GM12878 (cell line): ENCODE results near the gene FGFRL1.
"Not testable (repeated sequence)": the region's sequence is repeated elsewhere in the genome, so short reads cannot be mapped to it uniquely, and the experiment has no call there.

ENCODE experiments used
- CHD4 ChIP-seq: fragments of 200-600 bp; sonication (generic); IDR thresholded peaks from 2 replicates; pipeline ENCODE4 v1.6.1; 2016; ENCODE audit warnings: mild to moderate bottlenecking
- EED ChIP-seq: sonication (generic); IDR thresholded peaks from 2 replicates; pipeline ENCODE4 v1.6.1; 2016; ENCODE audit warnings: antibody characterized with exemption, low read depth
- LARP7 ChIP-seq: fragments of 450-650 bp; IDR thresholded peaks from 2 replicates; pipeline ENCODE4 v1.6.1; 2017; ENCODE audit warnings: mild to moderate bottlenecking
- MTA2 ChIP-seq: fragments of 450-650 bp; IDR thresholded peaks from 2 replicates; pipeline ENCODE4 v1.6.1; 2016; ENCODE audit warnings: low read depth, mild to moderate bottlenecking, moderate library complexity
- MXI1 ChIP-seq: fragments of 150-350 bp; IDR thresholded peaks from 2 replicates; pipeline ENCODE4 v1.6.1; 2011; ENCODE audit warnings: low read depth, mild to moderate bottlenecking, inconsistent platforms, low read length, improper control_type of control experiment
- POLR2A ChIP-seq: IDR thresholded peaks from 2 replicates; pipeline ENCODE4 v1.6.1; 2011; ENCODE audit warnings: low read depth, mild to moderate bottlenecking, low read length
- POLR2AphosphoS5 ChIP-seq: IDR thresholded peaks from 2 replicates; pipeline ENCODE4 v1.6.1; 2011; ENCODE audit warnings: mild to moderate bottlenecking, low read length, inconsistent platforms
- SMC3 ChIP-seq: IDR thresholded peaks from 2 replicates; pipeline ENCODE4 v1.6.1; 2011; ENCODE audit warnings: low read length, improper control_type of control experiment, borderline replicate concordance
- TF ChIP-seq, protein P1 (sequence below): fragments of 450-650 bp; IDR thresholded peaks from 2 replicates; pipeline ENCODE4 v1.6.1; 2014; ENCODE audit warnings: mild to moderate bottlenecking

DNA sequence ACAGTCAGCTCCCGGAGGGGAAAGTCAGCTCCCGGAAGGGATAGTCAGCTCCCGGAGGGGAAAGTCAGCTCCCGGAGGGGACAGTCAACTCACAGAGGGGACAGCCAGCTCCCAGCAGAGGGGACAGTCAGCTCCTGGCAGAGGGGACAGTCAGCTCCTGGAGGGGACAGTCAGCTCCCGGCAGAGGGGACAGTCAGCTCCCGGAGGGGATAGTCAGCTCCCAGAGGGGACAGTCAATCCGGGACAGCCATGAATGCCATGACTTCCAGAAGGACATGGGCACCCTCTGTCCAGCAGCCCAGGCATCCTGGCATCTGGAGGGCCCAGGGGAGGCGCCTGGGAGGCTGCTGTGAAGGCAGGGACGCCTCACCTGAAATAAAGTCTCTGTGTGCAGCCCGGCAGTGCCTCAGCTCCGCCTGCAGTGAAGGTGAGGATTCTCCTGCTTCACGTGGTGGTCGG lies 43.8 kb downstream of the FGFRL1 start:
- TF ChIP-seq CHD4, POLR2AphosphoS5, LARP7, EED, MXI1, POLR2A, MTA2, SMC3: not testable (repeated sequence)
- TF ChIP-seq, protein P1, sequence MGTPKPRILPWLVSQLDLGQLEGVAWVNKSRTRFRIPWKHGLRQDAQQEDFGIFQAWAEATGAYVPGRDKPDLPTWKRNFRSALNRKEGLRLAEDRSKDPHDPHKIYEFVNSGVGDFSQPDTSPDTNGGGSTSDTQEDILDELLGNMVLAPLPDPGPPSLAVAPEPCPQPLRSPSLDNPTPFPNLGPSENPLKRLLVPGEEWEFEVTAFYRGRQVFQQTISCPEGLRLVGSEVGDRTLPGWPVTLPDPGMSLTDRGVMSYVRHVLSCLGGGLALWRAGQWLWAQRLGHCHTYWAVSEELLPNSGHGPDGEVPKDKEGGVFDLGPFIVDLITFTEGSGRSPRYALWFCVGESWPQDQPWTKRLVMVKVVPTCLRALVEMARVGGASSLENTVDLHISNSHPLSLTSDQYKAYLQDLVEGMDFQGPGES = not testable (repeated sequence)
